Stomach (tissue), 4 donors: ENCODE data around the gene FAM107B.

ENCODE experiments used
- EP300 ChIP-seq: sonication (generic); formaldehyde crosslinking; IDR thresholded peaks from one replicate; pipeline ENCODE4 v1.6.1; 2017; ENCODE audit warnings: antibody characterized with exemption
- POLR2A ChIP-seq, 4 donors: fragments of 450-650 bp; IDR thresholded peaks; one replicate each; pipeline ENCODE4 v1.6.1; 2016; ENCODE audit warnings: antibody characterized with exemption in 4 of 4, control low read depth in 2 of 4, mild to moderate bottlenecking in 1 of 4, moderate library complexity in 1 of 4
- POLR2AphosphoS5 ChIP-seq, 3 donors: sonication (generic); formaldehyde crosslinking; IDR thresholded peaks; one replicate each; pipeline ENCODE4 v1.6.1; 2016; ENCODE audit warnings: antibody characterized with exemption in 3 of 3
- TF ChIP-seq, protein P1 (sequence below), 7 experiments: fragments of 450-650 bp in 4 of 7; fragments of 200-600 bp in 3 of 7; sonication (generic) in 3 of 7; IDR thresholded peaks; one replicate each; pipeline ENCODE4 v1.5.1; 2016 to 2019; ENCODE audit warnings: antibody characterized with exemption in 7 of 7, control low read depth in 2 of 7, mild to moderate bottlenecking in 1 of 7

DNA sequence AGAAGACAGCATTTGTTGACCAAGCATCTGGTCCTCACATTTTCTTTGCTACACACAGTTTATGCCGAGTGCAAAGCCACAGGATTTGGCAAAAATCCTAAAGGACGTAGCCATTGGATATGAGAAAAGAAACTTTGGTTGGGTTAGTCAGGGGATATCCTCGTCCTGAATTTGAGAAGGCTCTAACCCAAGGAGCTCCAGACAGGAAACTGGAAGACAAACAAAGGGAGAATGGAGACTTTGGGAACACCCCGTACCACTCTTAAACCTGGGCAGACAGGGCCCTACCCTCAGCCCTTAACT, 297.3 kb downstream of the FAM107B start:
- TF ChIP-seq POLR2AphosphoS5 (IDR thresholded peaks at IDR 0.05) (no peak), POLR2A (IDR thresholded peaks at IDR 0.05) (no peak), EP300 (no peak)
- TF ChIP-seq, protein P1, sequence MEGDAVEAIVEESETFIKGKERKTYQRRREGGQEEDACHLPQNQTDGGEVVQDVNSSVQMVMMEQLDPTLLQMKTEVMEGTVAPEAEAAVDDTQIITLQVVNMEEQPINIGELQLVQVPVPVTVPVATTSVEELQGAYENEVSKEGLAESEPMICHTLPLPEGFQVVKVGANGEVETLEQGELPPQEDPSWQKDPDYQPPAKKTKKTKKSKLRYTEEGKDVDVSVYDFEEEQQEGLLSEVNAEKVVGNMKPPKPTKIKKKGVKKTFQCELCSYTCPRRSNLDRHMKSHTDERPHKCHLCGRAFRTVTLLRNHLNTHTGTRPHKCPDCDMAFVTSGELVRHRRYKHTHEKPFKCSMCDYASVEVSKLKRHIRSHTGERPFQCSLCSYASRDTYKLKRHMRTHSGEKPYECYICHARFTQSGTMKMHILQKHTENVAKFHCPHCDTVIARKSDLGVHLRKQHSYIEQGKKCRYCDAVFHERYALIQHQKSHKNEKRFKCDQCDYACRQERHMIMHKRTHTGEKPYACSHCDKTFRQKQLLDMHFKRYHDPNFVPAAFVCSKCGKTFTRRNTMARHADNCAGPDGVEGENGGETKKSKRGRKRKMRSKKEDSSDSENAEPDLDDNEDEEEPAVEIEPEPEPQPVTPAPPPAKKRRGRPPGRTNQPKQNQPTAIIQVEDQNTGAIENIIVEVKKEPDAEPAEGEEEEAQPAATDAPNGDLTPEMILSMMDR (IDR thresholded peaks at IDR 0.05) = no peak
